ENCODE measurements around the gene PDE1A.

PDE1A gene

GRCh38 chr2:182197529-182197928 is 229.3 kb downstream of the PDE1A start:
- no peak for DNase-seq (ENCODE audit: low read depth)

GRCh38 chr2:182193291-182193690 is 233.5 kb downstream of the PDE1A start:
- DNase-seq (ENCODE audit: low read depth): no peak

DNA sequence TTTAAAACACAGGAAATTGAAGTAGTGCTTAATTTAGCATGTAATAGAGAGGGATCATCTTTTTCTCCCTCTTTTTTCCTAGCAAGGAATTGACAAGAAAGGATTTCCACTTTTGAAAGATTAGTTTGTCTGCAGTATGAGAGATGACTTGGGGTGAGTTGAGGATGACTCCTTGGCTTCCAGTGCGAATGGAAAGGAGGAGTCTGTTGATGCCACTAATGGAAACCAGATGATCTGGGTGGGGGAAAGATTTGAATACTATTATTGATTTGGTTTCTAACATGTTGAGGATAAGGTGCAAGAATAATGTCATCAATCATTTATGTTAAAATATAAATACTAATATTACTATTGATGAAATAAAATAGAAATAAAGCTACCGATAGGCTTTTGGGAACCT is 235.8 kb downstream of the PDE1A start:
- no peak for DNase-seq (ENCODE audit: low read depth)

- DNase-seq (ENCODE audit: low read depth): no peak
These were observed 239.7 kb downstream of the PDE1A start for GRCh38 chr2:182187130-182187529.

GRCh38 chr2:182186132-182186735 is 240.6 kb downstream of the PDE1A start:
- DNase-seq (ENCODE audit: low read depth): no peak

- peak; percentile 76 for DNase-seq (ENCODE audit: low read depth)
These were observed 244.4 kb downstream of the PDE1A start for GRCh38 chr2:182182436-182182835.

DNA sequence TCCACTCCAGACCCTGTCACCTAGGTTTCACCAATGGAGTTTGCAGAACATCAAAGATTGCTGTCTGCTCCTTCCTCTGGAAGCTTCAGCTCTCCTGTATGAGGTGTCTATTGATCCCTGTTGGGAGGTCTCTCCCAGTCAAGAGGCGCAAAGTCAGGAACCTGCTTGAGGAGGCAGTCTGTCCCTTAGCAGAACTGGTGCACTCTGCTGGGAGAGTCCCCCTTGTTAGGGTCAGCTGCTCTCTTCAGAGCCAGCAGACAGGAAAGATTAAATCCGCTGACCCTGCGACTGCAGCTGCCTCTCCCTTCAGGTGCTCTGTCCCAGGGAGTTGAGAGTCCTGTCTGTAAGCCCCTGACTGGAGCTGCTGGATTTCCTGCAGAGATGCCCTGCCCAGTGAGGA is 245.5 kb downstream of the PDE1A start:
- DNase-seq (ENCODE audit: low read depth): no peak

- DNase-seq (ENCODE audit: low read depth): no peak
These were observed 247.7 kb downstream of the PDE1A start for GRCh38 chr2:182179176-182179575.

GRCh38 chr2:182173944-182174622 is 252.8 kb downstream of the PDE1A start:
- DNase-seq (ENCODE audit: low read depth): no peak

GRCh38 chr2:182170341-182170740 is 256.5 kb downstream of the PDE1A start:
- no peak for DNase-seq (ENCODE audit: low read depth)

DNA sequence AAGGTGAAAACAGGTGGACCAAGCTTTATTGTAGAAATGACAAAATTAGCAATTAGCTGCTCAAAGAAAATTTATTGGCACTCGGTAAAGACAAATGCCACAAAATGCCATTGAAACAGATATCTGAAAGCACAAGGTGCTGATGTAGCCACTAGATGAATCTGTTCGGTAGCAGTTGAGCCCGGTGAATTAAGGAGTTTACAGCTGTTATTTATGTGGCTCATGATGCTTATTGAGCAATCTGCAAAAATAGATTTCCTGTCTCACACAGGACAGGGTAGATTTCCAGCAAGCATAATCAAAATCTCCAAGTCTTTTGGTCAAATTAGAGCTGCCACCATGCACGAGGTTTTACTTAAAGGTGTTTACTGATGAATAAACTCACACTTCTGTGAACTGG is 259.0 kb downstream of the PDE1A start:
- no peak for DNase-seq (ENCODE audit: low read depth)

DNA sequence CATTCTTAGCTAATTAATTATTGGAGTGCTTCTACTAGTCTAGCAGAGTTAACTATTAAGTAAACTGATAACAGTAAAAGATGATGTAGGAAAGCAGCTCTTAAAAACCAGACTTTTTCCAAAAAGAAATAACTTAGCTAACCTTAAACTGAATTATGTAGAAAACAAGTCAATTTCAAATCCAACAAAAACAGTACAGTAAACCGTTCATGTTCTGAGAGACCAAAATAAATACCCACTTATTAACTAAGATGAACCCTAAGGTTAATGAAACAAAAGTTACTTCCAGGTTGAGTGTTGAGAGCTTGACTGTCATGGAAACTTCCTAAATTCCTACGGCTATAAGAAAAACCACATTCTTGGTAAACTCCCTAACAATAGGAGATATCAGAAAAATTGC is 260.0 kb downstream of the PDE1A start:
- no peak for DNase-seq (ENCODE audit: low read depth)

GRCh38 chr2:182166406-182166805 is 260.4 kb downstream of the PDE1A start:
- no peak for DNase-seq (ENCODE audit: low read depth)

DNA sequence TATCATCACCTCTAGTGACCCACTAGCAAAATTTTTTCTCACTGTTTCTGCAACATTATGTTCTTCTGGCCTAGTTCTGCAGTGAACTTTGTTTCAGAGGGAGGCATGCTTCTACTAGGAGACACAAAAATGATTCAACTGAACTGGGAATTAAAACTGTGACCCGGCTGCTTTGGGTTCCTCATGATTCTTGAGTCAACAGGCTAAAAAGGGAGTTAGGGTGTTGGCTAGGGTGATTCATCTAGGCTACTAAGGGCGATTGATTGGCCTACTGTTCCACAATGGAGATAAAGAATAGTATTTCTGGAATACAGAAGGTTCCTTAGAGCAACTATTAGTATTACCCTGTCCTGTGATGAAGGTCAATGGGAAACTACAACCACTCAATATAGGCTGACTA is 261.6 kb downstream of the PDE1A start:
- peak; percentile 85 for DNase-seq (ENCODE audit: low read depth)

- no peak for DNase-seq (ENCODE audit: low read depth)
These were observed 262.1 kb downstream of the PDE1A start for GRCh38 chr2:182164686-182165085.

GRCh38 chr2:182163878-182164277 is 263.0 kb downstream of the PDE1A start:
- no peak for DNase-seq (ENCODE audit: low read depth)

DNA sequence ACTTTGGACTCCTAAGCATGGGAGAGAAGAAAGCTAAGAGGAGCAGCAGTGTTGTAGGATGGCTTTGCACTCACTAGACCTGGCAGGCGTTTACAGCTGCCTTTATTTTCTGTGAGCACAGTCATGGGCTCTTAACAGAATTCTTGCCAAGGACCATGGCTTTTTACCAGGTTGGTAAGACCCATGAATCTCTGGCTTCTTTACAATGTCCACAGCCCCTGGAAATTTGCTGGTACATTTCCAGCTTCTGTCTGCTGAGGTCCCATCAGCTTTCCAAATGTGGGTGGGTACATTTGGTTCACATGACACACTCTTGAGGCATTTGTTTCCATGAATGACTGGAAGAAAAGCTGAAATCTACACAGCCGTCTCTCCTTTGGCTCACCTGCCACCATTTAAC is 278.5 kb downstream of the PDE1A start:
- DNase-seq (ENCODE audit: low read depth): peak; percentile 45

DNA sequence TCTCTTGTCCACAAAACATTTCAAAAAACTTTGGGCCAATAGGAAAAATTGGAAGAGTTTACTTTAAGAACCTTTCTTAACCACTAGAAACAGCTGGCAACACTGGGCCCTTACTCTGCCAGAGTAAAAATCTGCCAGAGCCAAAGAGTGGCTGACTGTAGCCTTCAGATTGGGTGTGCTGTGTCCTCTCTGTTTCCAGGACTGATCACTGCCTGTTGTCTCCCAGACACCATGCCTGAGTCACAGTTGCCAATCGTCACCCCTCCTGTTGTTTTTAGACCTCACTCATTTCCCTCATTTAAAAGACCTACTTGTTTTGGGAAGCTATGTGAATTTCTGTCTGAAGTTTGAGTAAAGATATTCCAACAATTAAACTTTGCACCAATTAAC is 282.1 kb downstream of the PDE1A start:
- DNase-seq (ENCODE audit: low read depth): peak; percentile 56

GRCh38 chr2:182144041-182144775 is 282.6 kb downstream of the PDE1A start:
- no peak for DNase-seq (ENCODE audit: low read depth)

- no peak for DNase-seq (ENCODE audit: low read depth)
These were observed 284.8 kb downstream of the PDE1A start for GRCh38 chr2:182142062-182142461.

DNA sequence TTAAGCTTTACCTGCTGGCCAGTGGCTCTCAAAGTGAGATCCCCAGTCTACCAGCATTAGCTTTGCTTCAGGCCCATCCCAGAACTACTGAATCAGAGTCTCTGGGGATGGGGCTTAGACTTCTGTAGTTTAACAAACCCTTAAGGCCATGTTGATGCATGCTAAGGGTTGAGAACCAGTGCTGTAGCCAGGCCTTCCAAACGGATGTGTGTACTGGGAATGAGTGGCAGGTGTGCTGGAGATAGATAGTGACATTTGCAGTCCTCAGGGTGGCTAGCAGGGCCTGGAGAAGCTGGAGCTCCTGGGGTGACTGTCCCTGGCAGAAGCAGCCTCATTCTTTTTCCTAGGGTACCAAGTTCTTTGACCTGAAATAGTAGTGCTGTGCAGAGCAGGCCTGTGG is 292.6 kb downstream of the PDE1A start:
- no peak for DNase-seq (ENCODE audit: low read depth)

- no peak for DNase-seq (ENCODE audit: low read depth)
These were observed 293.5 kb downstream of the PDE1A start for GRCh38 chr2:182133195-182133891.

DNA sequence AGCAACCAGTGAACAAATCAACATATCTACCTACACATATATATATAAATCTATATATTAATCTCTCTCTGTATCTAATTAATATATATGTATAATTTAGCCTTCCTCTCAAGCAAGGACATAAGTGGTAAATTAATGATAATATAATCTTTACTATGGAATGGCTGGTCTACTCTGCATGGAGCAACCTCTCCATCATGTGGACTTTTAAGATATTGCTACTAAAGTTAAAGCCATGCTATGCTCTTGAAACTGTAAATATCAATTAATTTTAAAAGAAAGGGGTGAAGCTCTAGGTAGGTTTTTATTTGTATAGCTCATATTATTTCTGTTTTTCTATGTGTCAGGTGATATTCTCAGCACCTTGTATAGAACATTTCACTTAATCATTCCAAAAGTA is 294.2 kb downstream of the PDE1A start:
- no peak for DNase-seq (ENCODE audit: low read depth)

Data from stromal cell of bone marrow (primary cell).